Keratinocyte (primary cell): ENCODE measurements around the gene COG3.

Experiments
- EZH2 ChIP-seq: IDR thresholded peaks from one replicate; pipeline ENCODE4 v1.6.1; 2012; ENCODE audit warnings: inconsistent platforms, mild to moderate bottlenecking, low read length, moderate library complexity
- TF ChIP-seq, protein P1 (sequence below), 3 experiments: IDR thresholded peaks in 1 of 3; conservative IDR thresholded peaks in 1 of 3; optimal IDR thresholded peaks in 1 of 3; 2 replicates in 2 of 3; 3 replicates in 1 of 3; pipeline versions ENCODE3 to v1.5.1; 2011; ENCODE audit warnings: low read length in 3 of 3, mild to moderate bottlenecking in 3 of 3, moderate library complexity in 2 of 3, control low read depth in 1 of 3, inconsistent platforms in 1 of 3; ENCODE audit not compliant: insufficient read depth in 2 of 3; ENCODE audit errors: extremely low read depth in 1 of 3

DNA sequence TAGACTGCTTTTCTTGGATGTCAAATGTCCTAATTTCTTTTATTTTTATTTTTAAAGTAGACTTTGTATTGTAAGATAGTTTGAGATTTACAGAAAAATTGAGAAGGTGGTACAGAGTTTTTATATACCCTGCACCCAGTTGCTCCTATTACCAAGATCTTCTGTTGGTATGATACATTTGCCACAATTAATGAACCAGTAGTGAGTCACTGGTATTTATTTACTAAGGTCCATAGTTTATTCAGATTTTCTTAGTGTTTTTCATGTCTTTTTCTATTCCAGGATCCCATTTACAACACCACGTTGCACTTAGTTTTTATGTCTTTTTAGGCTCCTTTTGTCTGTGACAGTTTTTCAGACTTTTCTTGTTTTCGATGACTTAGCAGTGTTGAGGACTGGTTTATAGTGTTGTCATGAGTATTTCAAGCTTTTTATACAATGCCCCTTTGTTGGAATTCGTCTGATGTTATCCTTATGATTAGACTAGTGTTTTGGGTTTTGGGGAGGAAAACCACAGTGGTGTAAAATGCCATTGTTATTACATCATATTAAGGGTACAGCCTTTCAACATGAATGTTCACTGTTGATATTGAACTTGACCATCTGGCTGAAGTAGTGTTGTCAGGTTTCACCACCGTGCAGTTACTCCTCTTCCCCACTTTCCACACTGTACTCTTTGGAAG lies 35.9 kb downstream of the COG3 start:
- TF ChIP-seq, protein P1, sequence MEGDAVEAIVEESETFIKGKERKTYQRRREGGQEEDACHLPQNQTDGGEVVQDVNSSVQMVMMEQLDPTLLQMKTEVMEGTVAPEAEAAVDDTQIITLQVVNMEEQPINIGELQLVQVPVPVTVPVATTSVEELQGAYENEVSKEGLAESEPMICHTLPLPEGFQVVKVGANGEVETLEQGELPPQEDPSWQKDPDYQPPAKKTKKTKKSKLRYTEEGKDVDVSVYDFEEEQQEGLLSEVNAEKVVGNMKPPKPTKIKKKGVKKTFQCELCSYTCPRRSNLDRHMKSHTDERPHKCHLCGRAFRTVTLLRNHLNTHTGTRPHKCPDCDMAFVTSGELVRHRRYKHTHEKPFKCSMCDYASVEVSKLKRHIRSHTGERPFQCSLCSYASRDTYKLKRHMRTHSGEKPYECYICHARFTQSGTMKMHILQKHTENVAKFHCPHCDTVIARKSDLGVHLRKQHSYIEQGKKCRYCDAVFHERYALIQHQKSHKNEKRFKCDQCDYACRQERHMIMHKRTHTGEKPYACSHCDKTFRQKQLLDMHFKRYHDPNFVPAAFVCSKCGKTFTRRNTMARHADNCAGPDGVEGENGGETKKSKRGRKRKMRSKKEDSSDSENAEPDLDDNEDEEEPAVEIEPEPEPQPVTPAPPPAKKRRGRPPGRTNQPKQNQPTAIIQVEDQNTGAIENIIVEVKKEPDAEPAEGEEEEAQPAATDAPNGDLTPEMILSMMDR (optimal IDR thresholded peaks at IDR 0.05 in 1 of 3, IDR thresholded peaks at IDR 0.05 in 1 of 3, conservative IDR thresholded peaks at IDR 0.05 in 1 of 3; ENCODE audit: extremely low read depth in 1 of 3, insufficient read depth in 2 of 3, low read length in 3 of 3), result no peak
- TF ChIP-seq EZH2, result no peak
